ENCODE measurements around the gene EIF4G3. TPM values are rescaled to one million over a fixed set of nuclear protein-coding genes. Genes with fewer than 3 reads are reported as not detected.
"Not testable (repeated sequence)": the region's sequence is repeated elsewhere in the genome, so short reads cannot be mapped to it uniquely, and the experiment has no call there.

The EIF4G3 gene
- polyA plus RNA-seq, 1 donor from 2014 or later, result 13.1 TPM

GRCh38 chr1:21170837-21171236 lies 5.9 kb downstream of the EIF4G3 start:
- not testable (repeated sequence) for H3K36me3 Mint-ChIP-seq, H3K9me3 Mint-ChIP-seq, H3K27me3 Mint-ChIP-seq, H3K4me3 Mint-ChIP-seq
- H3K4me1 Mint-ChIP-seq, result peaks cover 26 to 33% (median 27%) of the 10 kb centered on the region in 3 donors
- peak overlapping the region in 1 of 3 donors; percentile 21 for H3K27ac Mint-ChIP-seq

- Mint-ChIP-seq H3K27ac (no peak overlapping the region), H3K27me3 (no peaks in the 10 kb centered on the region), H3K9me3 (no peaks in the 10 kb centered on the region), H3K36me3 (peaks cover 7% of the 10 kb centered on the region), H3K4me1 (peaks cover 18 to 21% (median 18%) of the 10 kb centered on the region in 3 donors), H3K4me3 (peak overlapping the region in 1 of 4 donors; percentile 12)
Observed at GRCh38 chr1:21168444-21168843, 8.3 kb downstream of the EIF4G3 start.

GRCh38 chr1:21165646-21166045 lies 11.1 kb downstream of the EIF4G3 start:
- Mint-ChIP-seq H3K4me1 (peaks cover 7 to 18% (median 13%) of the 10 kb centered on the region in 3 donors), H3K36me3 (peaks cover 9% of the 10 kb centered on the region), H3K27ac (peak overlapping the region in 2 of 3 donors; percentile 47 to 79), H3K4me3 (peak overlapping the region in 1 of 4 donors; percentile 23), H3K9me3 (no peaks in the 10 kb centered on the region), H3K27me3 (no peaks in the 10 kb centered on the region)

GRCh38 chr1:21165076-21165475 lies 11.6 kb downstream of the EIF4G3 start:
- Mint-ChIP-seq H3K27ac (no peak overlapping the region), H3K4me1 (peaks cover 12 to 18% (median 15%) of the 10 kb centered on the region in 3 donors), H3K27me3 (no peaks in the 10 kb centered on the region), H3K36me3 (peaks cover 12% of the 10 kb centered on the region), H3K4me3 (no peak overlapping the region), H3K9me3 (no peaks in the 10 kb centered on the region)

- no peaks in the 10 kb centered on the region for H3K9me3 Mint-ChIP-seq
- H3K36me3 Mint-ChIP-seq, result peaks cover 10% of the 10 kb centered on the region
- H3K27me3 Mint-ChIP-seq, result no peaks in the 10 kb centered on the region
- peak overlapping the region in 1 of 3 donors; percentile 54 for H3K27ac Mint-ChIP-seq
- peaks cover 13 to 18% (median 15%) of the 10 kb centered on the region in 3 donors for H3K4me1 Mint-ChIP-seq
- no peak overlapping the region for H3K4me3 Mint-ChIP-seq
Observed at GRCh38 chr1:21164266-21164665, 12.4 kb downstream of the EIF4G3 start.

GRCh38 chr1:21162740-21163464 lies 13.8 kb downstream of the EIF4G3 start:
- Mint-ChIP-seq H3K27ac (peak overlapping the region in 1 of 3 donors; percentile 62), H3K4me3 (no peak overlapping the region), H3K9me3 (no peaks in the 10 kb centered on the region), H3K36me3 (peaks cover 10% of the 10 kb centered on the region), H3K27me3 (no peaks in the 10 kb centered on the region), H3K4me1 (peaks cover 17 to 20% (median 18%) of the 10 kb centered on the region in 3 donors)

GRCh38 chr1:21161842-21162241 lies 14.9 kb downstream of the EIF4G3 start:
- Mint-ChIP-seq H3K4me1 (peaks cover 17 to 21% (median 18%) of the 10 kb centered on the region in 3 donors), H3K36me3 (peaks cover 10% of the 10 kb centered on the region), H3K9me3 (no peaks in the 10 kb centered on the region), H3K27me3 (no peaks in the 10 kb centered on the region), H3K27ac (no peak overlapping the region), H3K4me3 (peak overlapping the region in 1 of 4 donors; percentile 70)

- no peak overlapping the region for H3K4me3 Mint-ChIP-seq
- no peaks in the 10 kb centered on the region for H3K27me3 Mint-ChIP-seq
- no peaks in the 10 kb centered on the region for H3K9me3 Mint-ChIP-seq
- H3K36me3 Mint-ChIP-seq, result peaks cover 8% of the 10 kb centered on the region
- H3K27ac Mint-ChIP-seq, result no peak overlapping the region
- H3K4me1 Mint-ChIP-seq, result peaks cover 12 to 17% (median 13%) of the 10 kb centered on the region in 3 donors
Observed at GRCh38 chr1:21160263-21160796, 16.4 kb downstream of the EIF4G3 start.

GRCh38 chr1:21157868-21158267 lies 18.8 kb downstream of the EIF4G3 start:
- Mint-ChIP-seq H3K36me3 (peaks cover 3% of the 10 kb centered on the region), H3K27me3 (no peaks in the 10 kb centered on the region), H3K4me1 (peaks cover 12 to 21% (median 12%) of the 10 kb centered on the region in 3 donors), H3K4me3 (no peak overlapping the region), H3K9me3 (no peaks in the 10 kb centered on the region), H3K27ac (no peak overlapping the region)

GRCh38 chr1:21157054-21157453 lies 19.6 kb downstream of the EIF4G3 start:
- H3K4me1 Mint-ChIP-seq, result peaks cover 11 to 21% (median 12%) of the 10 kb centered on the region in 3 donors
- peaks cover 3% of the 10 kb centered on the region for H3K36me3 Mint-ChIP-seq
- no peaks in the 10 kb centered on the region for H3K9me3 Mint-ChIP-seq
- H3K4me3 Mint-ChIP-seq, result no peak overlapping the region
- no peaks in the 10 kb centered on the region for H3K27me3 Mint-ChIP-seq
- peak overlapping the region in 1 of 3 donors; percentile 53 for H3K27ac Mint-ChIP-seq

- Mint-ChIP-seq H3K36me3 (peaks cover 3% of the 10 kb centered on the region), H3K9me3 (no peaks in the 10 kb centered on the region), H3K4me1 (peaks cover 11 to 24% (median 12%) of the 10 kb centered on the region in 3 donors), H3K27ac (no peak overlapping the region), H3K4me3 (no peak overlapping the region), H3K27me3 (no peaks in the 10 kb centered on the region)
Observed at GRCh38 chr1:21156019-21156418, 20.7 kb downstream of the EIF4G3 start.

- Mint-ChIP-seq H3K9me3 (no peaks in the 10 kb centered on the region), H3K36me3 (peaks cover 3% of the 10 kb centered on the region), H3K4me1 (peaks cover 10 to 17% (median 11%) of the 10 kb centered on the region in 3 donors), H3K27me3 (no peaks in the 10 kb centered on the region), H3K27ac (peak overlapping the region in 1 of 3 donors; percentile 9), H3K4me3 (no peak overlapping the region)
Observed at GRCh38 chr1:21154717-21155116, 22.0 kb downstream of the EIF4G3 start.

- H3K36me3 Mint-ChIP-seq, result peaks cover 3% of the 10 kb centered on the region
- no peak overlapping the region for H3K4me3 Mint-ChIP-seq
- no peaks in the 10 kb centered on the region for H3K9me3 Mint-ChIP-seq
- no peak overlapping the region for H3K27ac Mint-ChIP-seq
- H3K27me3 Mint-ChIP-seq, result no peaks in the 10 kb centered on the region
- H3K4me1 Mint-ChIP-seq, result peaks cover 10 to 13% (median 11%) of the 10 kb centered on the region in 3 donors
Observed at GRCh38 chr1:21153388-21153787, 23.3 kb downstream of the EIF4G3 start.

- Mint-ChIP-seq H3K4me3 (no peak overlapping the region), H3K27ac (no peak overlapping the region), H3K36me3 (peaks cover 3% of the 10 kb centered on the region), H3K9me3 (no peaks in the 10 kb centered on the region), H3K4me1 (peaks cover 7 to 12% (median 11%) of the 10 kb centered on the region in 3 donors), H3K27me3 (no peaks in the 10 kb centered on the region)
Observed at GRCh38 chr1:21152423-21153100, 24.1 kb downstream of the EIF4G3 start.

- Mint-ChIP-seq H3K9me3 (no peaks in the 10 kb centered on the region), H3K4me1 (peaks cover 5 to 12% (median 7%) of the 10 kb centered on the region in 3 donors), H3K27ac (peak overlapping the region in 2 of 3 donors; percentile 41 to 56), H3K27me3 (no peaks in the 10 kb centered on the region), H3K36me3 (peaks cover 5% of the 10 kb centered on the region), H3K4me3 (no peak overlapping the region)
Observed at GRCh38 chr1:21149855-21150432, 26.8 kb downstream of the EIF4G3 start.
